ENCODE measurements around the gene BRIP1.

DNA sequence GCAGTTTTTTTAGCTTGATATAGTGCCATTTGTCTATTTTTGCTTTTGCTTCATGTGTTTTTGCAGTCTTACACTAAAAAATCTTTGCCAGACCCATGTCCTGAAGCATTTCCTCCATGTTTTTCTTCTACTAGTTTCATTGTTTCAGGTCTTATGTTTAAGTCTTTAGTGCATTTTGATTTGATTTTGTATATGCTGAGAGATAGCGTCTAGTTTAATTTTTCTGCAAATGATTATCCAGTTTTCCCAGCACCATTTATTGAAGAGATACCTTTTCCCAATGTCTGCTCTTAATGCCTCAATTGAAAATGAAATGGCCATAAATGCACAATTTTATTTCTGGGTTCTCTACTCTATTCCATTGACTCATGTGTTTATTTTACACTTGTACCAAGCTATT is 231.5 kb downstream of the BRIP1 start:
- TF ChIP-seq, protein P1, sequence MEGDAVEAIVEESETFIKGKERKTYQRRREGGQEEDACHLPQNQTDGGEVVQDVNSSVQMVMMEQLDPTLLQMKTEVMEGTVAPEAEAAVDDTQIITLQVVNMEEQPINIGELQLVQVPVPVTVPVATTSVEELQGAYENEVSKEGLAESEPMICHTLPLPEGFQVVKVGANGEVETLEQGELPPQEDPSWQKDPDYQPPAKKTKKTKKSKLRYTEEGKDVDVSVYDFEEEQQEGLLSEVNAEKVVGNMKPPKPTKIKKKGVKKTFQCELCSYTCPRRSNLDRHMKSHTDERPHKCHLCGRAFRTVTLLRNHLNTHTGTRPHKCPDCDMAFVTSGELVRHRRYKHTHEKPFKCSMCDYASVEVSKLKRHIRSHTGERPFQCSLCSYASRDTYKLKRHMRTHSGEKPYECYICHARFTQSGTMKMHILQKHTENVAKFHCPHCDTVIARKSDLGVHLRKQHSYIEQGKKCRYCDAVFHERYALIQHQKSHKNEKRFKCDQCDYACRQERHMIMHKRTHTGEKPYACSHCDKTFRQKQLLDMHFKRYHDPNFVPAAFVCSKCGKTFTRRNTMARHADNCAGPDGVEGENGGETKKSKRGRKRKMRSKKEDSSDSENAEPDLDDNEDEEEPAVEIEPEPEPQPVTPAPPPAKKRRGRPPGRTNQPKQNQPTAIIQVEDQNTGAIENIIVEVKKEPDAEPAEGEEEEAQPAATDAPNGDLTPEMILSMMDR (IDR thresholded peaks at IDR 0.05 in 8 of 11, conservative IDR thresholded peaks at IDR 0.05 in 3 of 11) = no peak
- no peak for TF ChIP-seq POLR2A (IDR thresholded peaks at IDR 0.05)
